H1 (cell line): ENCODE data around the gene PSMF1. TPM values are rescaled to one million over a fixed set of nuclear protein-coding genes. Genes with fewer than 3 reads are reported as not detected.

ENCODE experiments used
- CTCF ChIA-PET: fragments of 300-600 bp; sonication (Branson Sonifier 250); formaldehyde crosslinking; loops from one replicate; lab custom pipeline; 2021; ENCODE audit not compliant: partially characterized antibody; lab: Charles Lee
- POLR2A ChIA-PET: fragments of 300-600 bp; sonication (Branson Sonifier 250); formaldehyde crosslinking; loops from one replicate; lab custom pipeline; 2021; ENCODE audit warnings: inconsistent platforms; ENCODE audit not compliant: partially characterized antibody; lab: Charles Lee
- DNase-seq, 2 experiments: peaks; one replicate each; pipeline versions ENCODE4 v3.0.0 to v3.0.0-alpha.2; 2010 to 2022; ENCODE audit warnings: low spot score in 2 of 2, low read depth in 1 of 2, mixed read lengths in 1 of 2
- FAIRE-seq: peaks from 2 replicates; lab custom pipeline; 2011; peaks lifted over from hg19 to GRCh38; lab: Jason Lieb, UNC
- H2AFZ ChIP-seq: 2 replicates; pipeline ENCODE4 v1.8.1; 2012; ENCODE audit warnings: low read length, inconsistent platforms
- H2AK5ac ChIP-seq: 2 replicates; pipeline ENCODE4 v1.6.1; 2013; ENCODE audit warnings: low read depth, low read length
- H2BK120ac ChIP-seq: replicated peaks from 2 replicates; pipeline ENCODE3; 2013; ENCODE audit warnings: low read depth, low read length, inconsistent platforms
- H2BK12ac ChIP-seq: 2 replicates; pipeline ENCODE4 v1.6.1; 2013; ENCODE audit warnings: low read depth, low read length
- H2BK15ac ChIP-seq: 2 replicates; pipeline ENCODE4 v1.6.1; 2013; ENCODE audit warnings: low read length
- H2BK20ac ChIP-seq: 2 replicates; pipeline ENCODE4 v1.6.1; 2013; ENCODE audit warnings: low read length
- H2BK5ac ChIP-seq: 2 replicates; pipeline ENCODE4 v1.6.1; 2013; ENCODE audit warnings: low read depth, low read length
- H3K14ac ChIP-seq: 2 replicates; pipeline ENCODE4 v1.6.1; 2013; ENCODE audit warnings: inconsistent platforms; ENCODE audit not compliant: insufficient read length
- H3K18ac ChIP-seq: 2 replicates; pipeline ENCODE4 v1.6.1; 2013; ENCODE audit warnings: low read length; ENCODE audit errors: extremely low read depth
- H3K23ac ChIP-seq: 2 replicates; pipeline ENCODE4 v1.6.1; 2013; ENCODE audit warnings: inconsistent platforms; ENCODE audit not compliant: insufficient read length
- H3K23me2 ChIP-seq: 2 replicates; pipeline ENCODE4 v1.6.1; 2013; ENCODE audit warnings: low read depth, low read length
- H3K27ac ChIP-seq: 2 replicates; pipeline ENCODE4 v1.6.1; 2011; ENCODE audit warnings: low read depth, low read length, inconsistent platforms
- H3K27me3 ChIP-seq, 4 experiments: replicated peaks in 1 of 4; 1 replicate in 1 of 4; 2 replicates in 3 of 4; pipeline versions ENCODE4 v1.6.1 to v1.8.1; 2011 to 2013; ENCODE audit warnings: low read length in 3 of 4, mild to moderate bottlenecking in 3 of 4, inconsistent platforms in 2 of 4, mixed read lengths in 2 of 4, moderate library complexity in 1 of 4; ENCODE audit not compliant: control insufficient read depth in 3 of 4, insufficient read depth in 3 of 4; ENCODE audit errors: extremely low read depth in 1 of 4
- H3K36me3 ChIP-seq, 4 experiments: 2 replicates each; pipeline versions ENCODE4 v1.6.1 to v1.8.1; 2011 to 2013; ENCODE audit warnings: mild to moderate bottlenecking in 4 of 4, low read length in 3 of 4, moderate library complexity in 2 of 4, control low read depth in 1 of 4, inconsistent platforms in 1 of 4; ENCODE audit not compliant: insufficient read depth in 4 of 4, control insufficient read depth in 2 of 4
- H3K4ac ChIP-seq: replicated peaks from 2 replicates; pipeline ENCODE3; 2013; ENCODE audit warnings: low read length, low read depth, mixed read lengths, inconsistent platforms; ENCODE audit not compliant: insufficient read length
- H3K4me1 ChIP-seq, 4 experiments: replicated peaks in 1 of 4; 1 replicate in 1 of 4; 2 replicates in 3 of 4; pipeline versions ENCODE4 v1.6.1 to v1.8.1; 2011 to 2013; ENCODE audit warnings: low read length in 3 of 4, inconsistent platforms in 2 of 4, mixed read lengths in 1 of 4; ENCODE audit not compliant: insufficient read depth in 4 of 4, control insufficient read depth in 3 of 4
- H3K4me2 ChIP-seq, 2 experiments: 2 replicates each; pipeline versions ENCODE4 v1.6.1 to v1.8.1; 2011 to 2013; ENCODE audit warnings: low read depth in 2 of 2, low read length in 2 of 2, control low read depth in 1 of 2, inconsistent platforms in 1 of 2, mild to moderate bottlenecking in 1 of 2; ENCODE audit not compliant: insufficient read depth in 1 of 2
- H3K4me3 ChIP-seq, 4 experiments: fragments of 200-600, 300-600 bp in 1 of 4; sonication (generic), shearing (Covaris generic), sonication (Bioruptor Twin) in 1 of 4; 2 replicates each; pipeline versions ENCODE4 v1.5.1 to v1.8.1; 2011 to 2016; ENCODE audit warnings: low read length in 4 of 4, low read depth in 3 of 4, control low read depth in 2 of 4, inconsistent platforms in 2 of 4, mild to moderate bottlenecking in 2 of 4, mixed read lengths in 1 of 4, moderate library complexity in 1 of 4; ENCODE audit not compliant: insufficient read depth in 2 of 4; ENCODE audit errors: extremely low read depth in 1 of 4
- H3K56ac ChIP-seq: replicated peaks from 2 replicates; pipeline ENCODE3; 2013; ENCODE audit warnings: low read depth, mild to moderate bottlenecking, mixed read lengths, low read length, inconsistent platforms; ENCODE audit not compliant: insufficient read length
- H3K79me1 ChIP-seq: 2 replicates; pipeline ENCODE4 v1.6.1; 2013; ENCODE audit warnings: low read depth, low read length, control low read depth
- H3K79me2 ChIP-seq, 2 experiments: 2 replicates each; pipeline versions ENCODE4 v1.6.1 to v1.8.1; 2012 to 2013; ENCODE audit warnings: low read length in 2 of 2, mild to moderate bottlenecking in 2 of 2, inconsistent platforms in 1 of 2; ENCODE audit not compliant: insufficient read depth in 2 of 2, control insufficient read depth in 1 of 2
- H3K9ac ChIP-seq, 4 experiments: replicated peaks in 1 of 4; 1 replicate in 1 of 4; 2 replicates in 3 of 4; pipeline versions ENCODE4 v1.6.1 to v1.8.1; 2011 to 2013; ENCODE audit warnings: low read depth in 3 of 4, low read length in 3 of 4, control low read depth in 2 of 4, mild to moderate bottlenecking in 2 of 4, moderate library complexity in 2 of 4, inconsistent platforms in 1 of 4; ENCODE audit errors: extremely low read depth in 1 of 4
- H3K9me3 ChIP-seq, 2 experiments: 2 replicates each; pipeline versions ENCODE4 v1.6.1 to v1.8.1; 2012 to 2013; ENCODE audit warnings: mild to moderate bottlenecking in 2 of 2, moderate library complexity in 2 of 2, control low read depth in 1 of 2, inconsistent platforms in 1 of 2, low read depth in 1 of 2, low read length in 1 of 2, mixed read lengths in 1 of 2; ENCODE audit not compliant: insufficient read depth in 2 of 2
- H4K20me1 ChIP-seq, 2 experiments: replicated peaks in 1 of 2; 2 replicates each; pipeline versions ENCODE3 to v1.8.1; 2011 to 2013; ENCODE audit warnings: inconsistent platforms in 2 of 2, low read length in 2 of 2, mild to moderate bottlenecking in 1 of 2; ENCODE audit not compliant: insufficient read depth in 2 of 2, control insufficient read depth in 1 of 2
- H4K5ac ChIP-seq: 2 replicates; pipeline ENCODE4 v1.6.1; 2013; ENCODE audit warnings: low read length, low read depth, mixed read lengths, inconsistent platforms; ENCODE audit not compliant: insufficient read length
- H4K8ac ChIP-seq: 2 replicates; pipeline ENCODE4 v1.8.0; 2013; ENCODE audit warnings: mild to moderate bottlenecking, moderate library complexity, low read length, inconsistent platforms; ENCODE audit not compliant: insufficient read depth; ENCODE audit errors: extremely low read depth
- H4K91ac ChIP-seq: replicated peaks from 2 replicates; pipeline ENCODE3; 2013; ENCODE audit warnings: low read length, mixed read lengths, inconsistent platforms; ENCODE audit not compliant: insufficient read length
- BCL11A ChIP-seq, 2 experiments: IDR thresholded peaks; one replicate each; pipeline ENCODE4 v1.6.1; 2011; ENCODE audit warnings: low read depth in 2 of 2, low read length in 2 of 2, mild to moderate bottlenecking in 2 of 2
- CBX8 ChIP-seq: fragments of 300-800, 300-1000 bp; sonication (generic); IDR thresholded peaks from 2 replicates; pipeline ENCODE4 v1.7.1; 2016; ENCODE audit warnings: low read depth, low read length, borderline replicate concordance
- CHD2 ChIP-seq: IDR thresholded peaks from 2 replicates; pipeline ENCODE4 v1.6.1; 2012; ENCODE audit warnings: low read length, improper control_type of control experiment
- EGR1 ChIP-seq: IDR thresholded peaks from 2 replicates; pipeline ENCODE4 v1.6.1; 2011; ENCODE audit warnings: low read depth, low read length, borderline replicate concordance
- KDM4A ChIP-seq: IDR thresholded peaks from one replicate; pipeline ENCODE4 v1.7.1; 2012; ENCODE audit warnings: low read depth, mild to moderate bottlenecking, moderate library complexity, low read length, inconsistent platforms; ENCODE audit not compliant: severe bottlenecking
- SRF ChIP-seq: IDR thresholded peaks from 2 replicates; pipeline ENCODE4 v1.6.1; 2011; ENCODE audit warnings: mild to moderate bottlenecking, low read depth, low read length, moderate library complexity
- TAF1 ChIP-seq: IDR thresholded peaks from 2 replicates; pipeline ENCODE4 v1.6.1; 2011; ENCODE audit warnings: mild to moderate bottlenecking, low read depth, low read length
- WGBS, 2 experiments: shearing (Covaris generic) in 1 of 2; methylation state at CpG; one replicate each; pipeline versions ENCODE4 v1.1.6 to v1.1.7; 2013 to 2015; ENCODE audit warnings: low lambda C conversion rate in 2 of 2, mixed read lengths in 2 of 2, inconsistent platforms in 1 of 2, low coverage in 1 of 2, missing lambda C conversion rate in 1 of 2; ENCODE audit not compliant: insufficient replicate concordance in 2 of 2, insufficient coverage in 1 of 2, insufficient read length in 1 of 2; ENCODE audit errors: extremely low coverage in 1 of 2, missing lambda C conversion rate in 1 of 2; 5-methylcytosine and 5-hydroxymethylcytosine counted together
- polyA plus RNA-seq, 7 experiments: library from polyadenylated mRNA; depleted of rRNA in 3 of 7; stranded (reverse) in 5 of 7; unstranded in 2 of 7; fragments of >200 nt in 5 of 7; fragments of 200-250 nt in 2 of 7; gene quantifications; 1 replicate in 5 of 7; 2 replicates in 1 of 7; 4 replicates in 1 of 7; pipeline versions ENCODE4 v1.2.1 to v1.2.3, GENCODE V29; 2011 to 2013; ENCODE audit warnings: missing spikeins in 2 of 7, mixed read lengths in 2 of 7
- total RNA-seq: library from RNA; stranded (reverse); fragmentation: NEBNext Ultra II Directional; extraction: Animal tissue kit (Norgen Biotek cat#: 25700); gene quantifications from 2 replicates; pipeline ENCODE4 v1.2.1, GENCODE V29; 2021
- TF ChIP-seq, protein P1 (sequence below): IDR thresholded peaks from 2 replicates; pipeline ENCODE4 v1.6.1; 2012; ENCODE audit warnings: inconsistent platforms
- TF ChIP-seq, protein P2 (sequence below), 3 experiments: IDR thresholded peaks; 1 replicate in 2 of 3; 2 replicates in 1 of 3; pipeline versions ENCODE4 v1.5.1 to v1.6.1; 2011; ENCODE audit warnings: low read length in 3 of 3, mild to moderate bottlenecking in 3 of 3, inconsistent platforms in 2 of 3, low read depth in 1 of 3, moderate library complexity in 1 of 3; ENCODE audit not compliant: insufficient read depth in 1 of 3; ENCODE audit errors: control extremely low read depth in 1 of 3
- TF ChIP-seq, protein P3 (sequence below): IDR thresholded peaks from 2 replicates; pipeline ENCODE4 v1.6.1; 2011; ENCODE audit warnings: low read depth, mild to moderate bottlenecking, low read length; ENCODE audit not compliant: insufficient read depth

PSMF1 gene
- total and polyA plus RNA-seq, 2 of the 8 experiments (the other 6 are each of a cell fraction or from before 2014, with no cell fraction given): 106 to 159 TPM

DNA sequence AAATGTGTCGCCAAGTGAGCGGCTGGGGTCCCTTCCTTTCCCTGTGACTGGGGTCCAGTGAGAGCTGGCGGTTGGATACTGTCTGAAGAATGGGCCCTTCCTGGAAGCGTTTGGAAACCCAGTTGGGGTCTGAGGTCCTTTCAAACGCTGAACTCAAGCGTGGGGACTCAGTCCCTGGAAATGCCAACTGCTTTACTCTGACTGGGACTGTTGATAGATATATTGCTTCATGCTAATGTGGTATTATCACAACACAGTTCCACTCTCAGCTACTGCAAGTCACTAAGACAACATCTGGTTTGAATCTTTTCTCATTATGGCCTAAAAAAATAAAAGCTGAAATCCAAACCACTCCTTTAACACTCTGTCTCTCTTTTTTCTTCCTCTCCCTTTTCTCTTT lies 23.7 kb upstream of the PSMF1 start:
- Histone ChIP-seq H3K9ac (no peak overlapping the region), H2AK5ac (no peak overlapping the region), H3K56ac (no peak overlapping the region), H3K18ac (no peak overlapping the region), H2AFZ (no peak overlapping the region), H3K27me3 (no peaks in the 10 kb centered on the region), H2BK120ac (no peak overlapping the region), H3K4me2 (no peak overlapping the region), H3K9me3 (peaks cover 9 to 13% of the 10 kb centered on the region in 2 experiments; a peak in 1 of 4 replicates), H4K20me1 (no peaks in the 10 kb centered on the region), H3K79me2 (no peaks in the 10 kb centered on the region; a peak in 1 of 4 replicates), H4K91ac (no peak overlapping the region), H2BK20ac (no peak overlapping the region), H3K23me2 (no peaks in the 10 kb centered on the region), H3K27ac (no peak overlapping the region), H2BK5ac (no peak overlapping the region), H3K4ac (no peak overlapping the region), H3K14ac (no peak overlapping the region), H3K79me1 (no peaks in the 10 kb centered on the region), H3K23ac (no peak overlapping the region), H3K4me3 (no peak overlapping the region), H3K4me1 (no peaks in the 10 kb centered on the region), H4K5ac (no peak overlapping the region), H2BK12ac (no peak overlapping the region), H3K36me3 (no peaks in the 10 kb centered on the region), H4K8ac (no peak overlapping the region), H2BK15ac (no peak overlapping the region)
- CTCF ChIA-PET: interaction anchor here (1.5 to 3.9 kb wide), 2 partner anchors 11 to 13 kb away, joined by 4 to 30 read pairs; no protein-coding TSS in a partner anchor
- POLR2A ChIA-PET: interaction anchor here (0.8 kb wide), 1 partner anchor 91 kb away, joined by 3 read pairs; no protein-coding TSS in a partner anchor
- DNase-seq (no peak), FAIRE-seq (no peak)
- WGBS, 2 experiments: 84% methylated on average over 6 of the region's 6 CpGs; no CpG with 5 or more reads in 1 of the 2 experiments
- TF ChIP-seq KDM4A (no peak), TAF1 (no peak), BCL11A (IDR thresholded peaks at IDR 0.05; ENCODE audit: low read depth in 2 of 2, low read length in 2 of 2) (no peak), CBX8 (no peak), EGR1 (no peak), CHD2 (no peak), SRF (no peak)
- TF ChIP-seq, protein P1, sequence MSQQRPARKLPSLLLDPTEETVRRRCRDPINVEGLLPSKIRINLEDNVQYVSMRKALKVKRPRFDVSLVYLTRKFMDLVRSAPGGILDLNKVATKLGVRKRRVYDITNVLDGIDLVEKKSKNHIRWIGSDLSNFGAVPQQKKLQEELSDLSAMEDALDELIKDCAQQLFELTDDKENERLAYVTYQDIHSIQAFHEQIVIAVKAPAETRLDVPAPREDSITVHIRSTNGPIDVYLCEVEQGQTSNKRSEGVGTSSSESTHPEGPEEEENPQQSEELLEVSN: no peak
- TF ChIP-seq, protein P2, sequence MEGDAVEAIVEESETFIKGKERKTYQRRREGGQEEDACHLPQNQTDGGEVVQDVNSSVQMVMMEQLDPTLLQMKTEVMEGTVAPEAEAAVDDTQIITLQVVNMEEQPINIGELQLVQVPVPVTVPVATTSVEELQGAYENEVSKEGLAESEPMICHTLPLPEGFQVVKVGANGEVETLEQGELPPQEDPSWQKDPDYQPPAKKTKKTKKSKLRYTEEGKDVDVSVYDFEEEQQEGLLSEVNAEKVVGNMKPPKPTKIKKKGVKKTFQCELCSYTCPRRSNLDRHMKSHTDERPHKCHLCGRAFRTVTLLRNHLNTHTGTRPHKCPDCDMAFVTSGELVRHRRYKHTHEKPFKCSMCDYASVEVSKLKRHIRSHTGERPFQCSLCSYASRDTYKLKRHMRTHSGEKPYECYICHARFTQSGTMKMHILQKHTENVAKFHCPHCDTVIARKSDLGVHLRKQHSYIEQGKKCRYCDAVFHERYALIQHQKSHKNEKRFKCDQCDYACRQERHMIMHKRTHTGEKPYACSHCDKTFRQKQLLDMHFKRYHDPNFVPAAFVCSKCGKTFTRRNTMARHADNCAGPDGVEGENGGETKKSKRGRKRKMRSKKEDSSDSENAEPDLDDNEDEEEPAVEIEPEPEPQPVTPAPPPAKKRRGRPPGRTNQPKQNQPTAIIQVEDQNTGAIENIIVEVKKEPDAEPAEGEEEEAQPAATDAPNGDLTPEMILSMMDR (IDR thresholded peaks at IDR 0.05; ENCODE audit: control extremely low read depth in 1 of 3, insufficient read depth in 1 of 3, low read depth in 1 of 3, low read length in 3 of 3): no peak
- TF ChIP-seq, protein P3, sequence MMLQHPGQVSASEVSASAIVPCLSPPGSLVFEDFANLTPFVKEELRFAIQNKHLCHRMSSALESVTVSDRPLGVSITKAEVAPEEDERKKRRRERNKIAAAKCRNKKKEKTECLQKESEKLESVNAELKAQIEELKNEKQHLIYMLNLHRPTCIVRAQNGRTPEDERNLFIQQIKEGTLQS: no peak
